GM21529 (cell line): ENCODE results near the gene TMEM100.

ENCODE experiments used
- ATAC-seq: cut with Tn5 transposase; IDR thresholded peaks from one replicate; pipeline ENCODE4 v1.9.1; 2021; ENCODE audit not compliant: unreplicated experiment

The TMEM100 gene

GRCh38 chr17:55745258-55745657 lies 22.6 kb upstream of the TMEM100 start:
- ATAC-seq: no peak

- peak; percentile 37 for ATAC-seq
Observed at GRCh38 chr17:55743103-55743679, 20.5 kb upstream of the TMEM100 start.

- peak; percentile 95 for ATAC-seq
Observed at GRCh38 chr17:55742272-55743102, 19.8 kb upstream of the TMEM100 start.

- no peak for ATAC-seq
Observed at GRCh38 chr17:55741356-55741700, 18.7 kb upstream of the TMEM100 start.

- no peak for ATAC-seq
Observed at GRCh38 chr17:55740511-55741355, 18.1 kb upstream of the TMEM100 start.

- ATAC-seq: no peak
Observed at GRCh38 chr17:55737976-55738501, 15.4 kb upstream of the TMEM100 start.

- ATAC-seq: no peak
Observed at GRCh38 chr17:55735731-55736405, 13.2 kb upstream of the TMEM100 start.

GRCh38 chr17:55734128-55734781 lies 11.6 kb upstream of the TMEM100 start:
- ATAC-seq: no peak

- ATAC-seq: no peak
Observed at GRCh38 chr17:55731586-55732250, 9.1 kb upstream of the TMEM100 start.

- ATAC-seq: no peak
Observed at GRCh38 chr17:55730808-55731207, 8.1 kb upstream of the TMEM100 start.

GRCh38 chr17:55730380-55730779 lies 7.7 kb upstream of the TMEM100 start:
- no peak for ATAC-seq

- ATAC-seq: no peak
Observed at GRCh38 chr17:55729484-55729883, 6.8 kb upstream of the TMEM100 start.

GRCh38 chr17:55728833-55729232 lies 6.2 kb upstream of the TMEM100 start:
- no peak for ATAC-seq

- ATAC-seq: no peak
Observed at GRCh38 chr17:55728361-55728760, 5.7 kb upstream of the TMEM100 start.

- no peak for ATAC-seq
Observed at GRCh38 chr17:55727920-55728319, 5.3 kb upstream of the TMEM100 start.

GRCh38 chr17:55727275-55727674 lies 4.6 kb upstream of the TMEM100 start:
- no peak for ATAC-seq

- ATAC-seq: no peak
Observed at GRCh38 chr17:55726440-55726839, 3.8 kb upstream of the TMEM100 start.

- ATAC-seq: no peak
Observed at GRCh38 chr17:55723488-55723848, 804 bp upstream of the TMEM100 start.

- ATAC-seq: no peak
Observed at GRCh38 chr17:55722016-55722736, 488 bp downstream of the TMEM100 start.
